Measurements from ENCODE around the gene CABLES1.

Gene CABLES1

GRCh38 chr18:23171581-23172156 is 36.4 kb downstream of the CABLES1 start:
- DNase-seq: no peak

DNA sequence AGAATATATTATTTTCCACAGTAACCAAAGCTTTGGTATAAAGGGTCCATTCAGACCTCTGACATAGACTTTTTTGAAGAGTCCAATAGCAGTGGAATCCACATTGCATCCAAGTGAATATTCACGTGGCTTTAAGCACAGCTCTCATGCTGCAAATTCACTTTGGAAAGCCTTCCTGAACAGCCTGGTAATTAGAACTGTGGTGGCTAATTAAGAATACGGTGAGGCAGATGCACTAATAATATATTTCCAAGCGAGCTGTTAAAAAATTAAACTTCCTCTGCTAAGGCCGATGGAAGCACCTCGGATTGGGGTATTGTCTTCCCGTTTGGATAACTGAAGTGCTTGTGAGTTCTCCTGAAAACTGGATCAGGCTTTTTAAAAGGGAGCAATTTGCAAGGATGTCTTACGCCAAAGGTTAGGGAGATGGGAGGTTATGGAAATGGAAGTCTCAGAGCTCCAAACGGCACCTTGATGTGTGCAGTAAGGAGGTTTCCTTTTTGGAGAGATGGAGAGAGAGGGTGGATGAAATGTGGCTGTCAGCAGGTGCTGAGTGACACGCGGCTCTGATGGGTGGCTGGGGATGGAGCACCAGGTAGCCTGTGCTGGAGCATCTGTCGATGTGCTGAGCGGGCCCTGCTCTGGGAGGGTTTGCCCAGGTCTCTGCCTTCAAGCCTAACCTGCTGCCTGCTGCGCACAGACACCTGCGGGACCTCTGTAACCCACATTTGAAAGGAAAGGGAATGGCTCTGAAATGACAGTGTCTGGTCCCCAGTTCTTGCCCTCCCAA is 37.5 kb downstream of the CABLES1 start:
- no peak for DNase-seq

DNA sequence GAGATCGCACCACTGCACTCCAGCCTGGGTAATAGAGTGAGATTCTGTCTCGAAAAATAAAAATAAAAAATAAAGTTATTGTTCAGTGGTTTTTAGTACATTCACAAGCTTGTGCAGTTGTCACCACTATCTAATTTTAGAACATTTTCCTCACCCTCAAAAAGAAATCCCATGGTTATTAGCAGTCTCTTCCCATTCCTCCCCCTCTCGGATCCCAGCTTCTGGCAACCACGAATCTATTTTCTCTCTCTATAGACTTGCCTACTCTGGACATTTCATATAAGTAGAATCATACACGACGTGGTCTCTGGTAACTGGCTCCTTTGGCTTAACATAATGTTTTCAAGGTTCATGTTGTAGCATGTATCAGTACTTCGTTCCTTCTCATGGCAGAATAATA is 38.6 kb downstream of the CABLES1 start:
- DNase-seq: no peak

DNA sequence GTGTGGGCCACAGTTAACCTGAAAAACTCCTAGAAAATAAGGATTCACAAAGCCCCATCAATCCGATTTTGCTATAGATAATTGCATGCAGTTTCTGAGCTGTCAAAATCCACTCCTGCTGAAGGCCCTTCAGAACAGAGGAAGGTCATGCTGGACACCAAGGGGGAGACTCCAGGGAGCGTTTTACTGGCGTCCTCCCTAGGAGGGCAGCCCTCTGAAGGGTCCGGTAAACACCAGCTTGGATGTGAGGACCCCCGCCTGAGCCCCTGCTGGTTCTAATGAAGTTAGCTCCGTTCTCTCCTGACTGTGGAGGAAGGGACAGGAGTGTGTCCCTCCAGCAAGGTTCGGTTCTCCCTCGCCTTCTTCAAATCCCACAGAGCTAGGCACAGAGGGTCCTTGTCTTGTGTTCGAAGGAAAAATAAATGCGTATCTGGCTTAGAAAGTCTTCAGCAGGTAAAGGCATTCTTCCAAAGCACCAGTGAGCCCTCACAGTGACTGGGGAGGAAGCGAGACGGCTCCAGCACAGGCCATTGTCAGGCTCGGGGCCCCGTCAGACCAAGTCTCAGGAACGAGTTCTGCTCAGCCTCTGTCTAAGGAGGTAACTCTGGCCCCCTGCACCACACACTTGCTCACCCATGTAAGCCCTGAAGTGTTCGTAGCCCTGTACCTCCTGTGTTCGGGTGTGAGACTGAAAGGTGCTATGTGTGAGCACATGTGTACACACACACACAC is 41.6 kb downstream of the CABLES1 start:
- no peak for DNase-seq

- no peak for DNase-seq
Observed at GRCh38 chr18:23177433-23178072, 42.3 kb downstream of the CABLES1 start.

DNA sequence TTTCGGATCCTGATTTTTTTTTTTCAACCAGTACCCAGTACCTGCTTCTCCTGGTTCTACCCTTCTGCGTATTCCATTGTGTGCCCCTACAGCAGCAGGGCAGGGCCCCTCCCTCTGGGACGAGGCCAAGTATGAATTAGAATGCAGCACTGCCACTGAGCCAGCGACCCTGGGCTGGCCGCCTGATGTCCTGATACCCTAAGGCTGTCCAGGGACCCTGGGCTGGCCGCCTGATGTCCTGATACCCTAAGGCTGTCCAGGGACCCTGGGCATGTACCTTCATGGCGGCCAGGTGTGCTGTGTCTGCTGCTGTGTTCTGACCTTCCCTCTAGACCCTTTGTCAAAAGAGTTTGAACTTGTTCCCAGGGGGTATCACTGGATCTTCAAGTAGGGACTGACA is 42.9 kb downstream of the CABLES1 start:
- no peak for DNase-seq

DNA sequence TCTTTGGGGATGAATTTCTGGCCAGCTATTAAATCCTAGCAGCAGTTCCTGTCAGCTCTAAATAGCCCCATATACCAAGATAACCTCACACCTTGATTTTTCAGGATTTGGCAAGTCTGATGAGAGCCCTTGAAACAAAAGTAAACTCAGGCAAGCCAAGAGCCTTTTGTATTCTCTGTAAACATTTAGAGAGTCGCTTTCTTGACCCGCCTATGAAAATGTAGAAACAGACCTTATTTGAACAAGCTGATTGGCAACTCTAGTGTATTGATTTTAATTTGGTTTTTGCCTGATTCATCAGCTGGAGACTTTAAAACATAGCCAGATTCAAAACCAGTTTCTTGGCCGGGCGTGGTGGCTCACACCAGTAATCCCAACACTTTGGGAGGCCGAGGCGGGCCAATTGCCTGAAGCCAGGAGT is 43.4 kb downstream of the CABLES1 start:
- DNase-seq: no peak

DNA sequence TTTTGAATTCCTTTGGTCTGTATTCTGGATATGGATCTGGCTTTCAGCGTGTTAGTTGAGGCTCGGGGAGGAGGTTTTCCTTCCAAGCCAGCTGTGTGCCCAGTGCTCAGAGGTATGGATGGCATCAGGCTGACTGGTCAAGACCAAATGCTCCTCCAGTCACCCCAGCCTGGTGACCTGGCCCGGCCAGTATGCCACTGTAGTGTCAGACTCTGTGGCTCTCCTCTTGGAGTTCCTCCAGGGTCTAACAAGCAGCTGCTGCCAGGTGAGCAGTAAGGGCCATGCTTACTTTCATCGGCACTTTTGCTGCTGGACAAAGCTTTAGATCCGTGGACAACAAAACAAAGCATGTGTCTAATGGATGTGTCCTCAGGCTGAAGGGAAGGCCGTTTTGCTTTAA is 44.1 kb downstream of the CABLES1 start:
- DNase-seq: no peak

- no peak for DNase-seq
Observed at GRCh38 chr18:23181547-23181946, 46.3 kb downstream of the CABLES1 start.

GRCh38 chr18:23182606-23183005 is 47.3 kb downstream of the CABLES1 start:
- DNase-seq: no peak

DNA sequence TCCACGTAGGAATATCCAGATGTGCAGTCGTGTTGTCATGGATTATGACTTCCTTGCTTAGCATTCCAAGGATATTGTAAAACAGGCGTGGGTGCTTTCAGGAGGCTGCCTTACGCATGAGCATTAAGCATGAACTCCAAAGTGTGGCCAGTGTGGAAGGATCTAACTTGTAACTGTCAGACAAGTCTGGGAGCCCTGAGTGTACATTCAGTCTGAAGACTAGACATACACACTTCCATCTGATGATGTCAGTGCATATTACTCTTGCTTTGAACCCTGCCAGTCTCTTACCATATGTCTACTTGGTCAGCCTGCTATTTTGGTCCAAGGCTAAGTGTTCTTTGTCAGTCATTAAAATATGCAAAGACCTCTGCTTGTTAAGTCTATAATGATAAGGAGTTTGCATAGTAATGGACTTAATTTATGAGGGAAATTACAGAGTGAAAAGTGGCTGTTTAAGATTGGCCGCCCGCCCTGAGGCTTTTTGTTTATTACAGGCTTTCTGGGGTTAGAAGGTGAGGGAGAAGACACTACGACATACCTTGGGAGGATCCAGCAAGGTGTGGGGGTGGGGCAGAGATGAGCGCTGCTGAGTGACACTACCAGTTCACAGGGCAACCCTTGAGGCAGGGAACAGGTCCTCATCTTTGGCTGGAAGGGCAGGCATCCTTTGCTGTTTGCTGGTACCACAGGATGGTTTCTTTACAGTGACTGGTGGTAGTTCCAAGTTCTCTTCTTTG is 48.3 kb downstream of the CABLES1 start:
- DNase-seq: no peak

- no peak for DNase-seq
Observed at GRCh38 chr18:23186781-23187180, 51.5 kb downstream of the CABLES1 start.

GRCh38 chr18:23188068-23188760 is 52.9 kb downstream of the CABLES1 start:
- DNase-seq: no peak

DNA sequence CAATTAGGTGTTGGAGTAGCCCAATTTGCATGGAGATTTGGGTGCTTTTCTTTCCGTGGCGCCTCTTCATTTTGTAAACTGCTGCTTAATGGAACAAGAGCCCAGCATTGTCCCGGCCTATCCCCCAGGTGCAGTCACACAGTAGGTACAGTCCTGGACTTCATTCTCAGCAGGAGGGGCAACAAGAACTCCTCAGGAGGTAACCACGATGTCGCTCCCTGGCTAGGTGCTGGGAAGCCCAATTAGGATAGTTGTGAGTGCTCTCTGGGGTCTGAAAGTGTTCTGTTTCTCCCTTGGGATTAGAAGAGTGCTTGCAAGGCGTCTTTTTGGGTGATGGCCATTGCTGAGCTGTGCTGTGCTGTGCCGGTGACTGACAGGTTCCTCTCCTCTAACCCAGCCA is 53.8 kb downstream of the CABLES1 start:
- DNase-seq: no peak

DNA sequence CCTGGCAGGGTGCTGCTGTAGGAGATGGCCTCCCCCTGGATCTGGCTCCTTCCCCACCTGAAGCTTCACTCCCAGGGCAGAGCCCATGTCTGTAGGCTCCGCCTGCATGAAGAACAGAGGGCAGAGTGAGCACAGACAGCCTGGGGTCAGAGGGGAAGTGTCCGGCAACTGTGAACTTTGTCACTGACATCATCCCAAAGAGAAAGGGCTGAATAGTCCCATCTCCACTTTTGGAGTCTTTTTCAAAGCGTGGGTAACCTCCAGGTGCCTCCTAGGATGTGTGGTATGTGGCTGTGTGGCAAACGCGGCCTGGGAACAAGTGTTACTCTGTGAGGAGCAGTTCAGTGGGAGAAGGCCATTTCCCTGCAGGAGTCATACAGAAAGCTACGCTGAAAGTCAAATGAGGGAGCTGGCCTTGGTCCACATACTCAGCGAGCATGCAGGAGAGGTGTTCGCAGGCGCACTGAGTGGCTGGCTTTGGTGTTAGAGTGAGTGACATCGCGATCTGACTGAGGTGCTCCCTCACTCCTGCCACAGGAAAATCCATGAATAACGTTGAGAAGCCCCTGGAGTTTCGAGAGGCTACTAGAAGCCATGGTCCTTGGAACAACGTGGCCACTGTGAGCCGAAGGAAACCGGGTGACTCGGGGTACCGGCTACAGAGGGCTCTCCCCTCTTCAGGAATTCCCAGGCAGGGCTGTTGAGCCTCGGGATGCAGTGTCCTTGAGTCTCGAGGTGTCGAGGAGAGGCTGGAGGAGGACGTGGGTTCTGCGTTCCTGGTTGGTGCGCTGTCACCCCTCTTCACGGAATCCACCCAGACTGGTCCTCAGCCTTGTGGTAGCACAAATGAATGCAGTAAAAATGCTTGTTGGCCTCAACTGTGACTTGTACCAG is 54.7 kb downstream of the CABLES1 start:
- DNase-seq: no peak

GRCh38 chr18:23191232-23191631 is 55.9 kb downstream of the CABLES1 start:
- DNase-seq: no peak

- no peak for DNase-seq
Observed at GRCh38 chr18:23193742-23194141, 58.5 kb downstream of the CABLES1 start.

- no peak for DNase-seq
Observed at GRCh38 chr18:23194155-23194996, 59.1 kb downstream of the CABLES1 start.

GRCh38 chr18:23194997-23195957 is 60.0 kb downstream of the CABLES1 start:
- no peak for DNase-seq

All from stimulated activated CD4-positive, alpha-beta T cell treated with anti-CD3 and anti-CD28 coated beads, Interleukin-4, amount 100 ng/mL, for 1 hour (primary cell).